CD4-positive, alpha-beta T cell treated with Interleukin-1 beta for 1 hour (primary cell): ENCODE results near the gene LPP.
A peak's percentile ranks its signal among the peaks of the same experiment; 100 is the strongest.

Source experiments
- DNase-seq, 2 donors: peaks; one replicate each; pipeline ENCODE4 v3.0.0-alpha.2; 2020 to 2022

The LPP gene

DNA sequence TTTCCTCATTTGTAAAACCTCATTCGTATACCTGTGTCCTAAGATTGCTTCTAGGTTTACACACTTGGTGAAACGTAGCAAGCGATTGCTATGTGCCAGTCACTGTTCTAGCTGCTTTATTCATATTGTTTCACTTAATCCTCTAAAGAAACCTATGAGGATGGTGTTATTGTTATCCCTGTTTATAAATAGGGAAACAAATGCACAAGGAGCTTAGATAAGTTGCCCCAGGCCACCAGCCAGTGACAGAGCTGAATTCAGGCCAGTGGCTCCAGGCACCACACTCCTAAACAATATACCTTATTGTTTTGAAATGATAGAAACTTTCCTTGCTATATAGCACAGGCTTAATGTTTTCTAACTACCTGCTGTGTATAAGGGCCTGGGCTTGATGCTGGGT, 44.0 kb downstream of the LPP start:
- DNase-seq: no peak

DNA sequence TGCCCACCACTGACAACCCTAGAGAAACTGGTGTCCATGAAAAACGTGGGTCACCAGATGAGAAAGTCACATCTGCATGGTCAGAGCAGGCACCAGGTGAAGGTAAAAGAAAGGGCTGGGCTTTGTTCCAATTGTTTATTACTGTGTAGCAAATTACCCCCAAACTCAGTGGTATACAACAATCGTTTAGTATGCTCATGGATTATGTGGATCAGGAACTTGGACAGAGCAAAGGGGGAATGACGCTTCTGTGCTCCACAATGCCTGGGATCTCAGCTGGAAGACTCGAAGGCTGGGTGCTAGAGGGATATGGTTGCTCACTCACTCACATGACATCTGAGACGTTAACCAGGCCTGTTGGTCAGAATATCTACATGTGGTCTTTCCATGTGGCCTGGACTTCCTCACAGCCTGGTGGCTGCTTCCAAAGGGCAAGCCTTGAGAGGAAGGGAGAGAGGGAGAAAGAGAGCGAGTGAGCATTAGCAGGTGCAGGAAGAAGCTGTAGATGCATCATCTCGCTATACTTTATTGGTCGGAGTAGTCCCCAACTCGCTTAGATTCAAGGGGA, 44.9 kb downstream of the LPP start:
- DNase-seq: no peak

DNA sequence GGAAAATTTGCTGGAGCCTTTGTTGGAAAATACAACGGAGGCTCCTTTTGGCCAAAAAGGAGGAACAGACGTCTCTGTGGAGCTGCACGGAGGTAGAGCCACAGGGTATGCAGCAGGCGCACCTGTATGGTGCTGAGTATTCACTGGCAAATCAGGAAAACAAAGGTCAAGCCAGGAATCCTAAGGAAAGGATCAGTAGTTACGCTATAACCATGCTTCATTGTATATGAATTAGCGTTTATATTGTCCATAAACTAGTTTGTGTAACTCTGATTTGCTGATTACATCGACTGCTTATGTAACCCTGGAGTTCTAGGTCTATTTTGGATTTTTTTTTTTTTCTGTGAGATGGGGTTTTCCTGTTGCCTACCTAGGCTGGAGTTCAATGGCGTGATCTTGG, 45.4 kb downstream of the LPP start:
- DNase-seq: no peak

DNA sequence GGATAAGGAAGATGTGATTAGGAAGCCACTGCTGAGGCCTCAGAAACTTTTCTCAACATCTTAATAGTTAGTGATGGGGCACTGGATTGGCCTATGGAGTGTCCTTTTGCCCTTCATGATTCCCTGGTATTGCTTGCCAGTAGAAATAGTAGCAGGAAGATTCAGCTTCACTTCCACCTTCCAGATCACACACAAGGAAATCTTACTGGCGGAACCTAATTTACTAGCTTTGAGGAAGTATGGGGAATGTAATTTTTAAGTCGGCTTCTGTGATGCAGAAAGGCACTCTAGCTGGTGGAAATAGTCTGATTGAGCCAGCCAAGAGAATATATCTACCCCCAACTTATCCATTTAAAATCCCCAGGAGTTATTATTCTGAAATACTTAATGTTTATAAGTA, 46.5 kb downstream of the LPP start:
- no peak for DNase-seq

DNA sequence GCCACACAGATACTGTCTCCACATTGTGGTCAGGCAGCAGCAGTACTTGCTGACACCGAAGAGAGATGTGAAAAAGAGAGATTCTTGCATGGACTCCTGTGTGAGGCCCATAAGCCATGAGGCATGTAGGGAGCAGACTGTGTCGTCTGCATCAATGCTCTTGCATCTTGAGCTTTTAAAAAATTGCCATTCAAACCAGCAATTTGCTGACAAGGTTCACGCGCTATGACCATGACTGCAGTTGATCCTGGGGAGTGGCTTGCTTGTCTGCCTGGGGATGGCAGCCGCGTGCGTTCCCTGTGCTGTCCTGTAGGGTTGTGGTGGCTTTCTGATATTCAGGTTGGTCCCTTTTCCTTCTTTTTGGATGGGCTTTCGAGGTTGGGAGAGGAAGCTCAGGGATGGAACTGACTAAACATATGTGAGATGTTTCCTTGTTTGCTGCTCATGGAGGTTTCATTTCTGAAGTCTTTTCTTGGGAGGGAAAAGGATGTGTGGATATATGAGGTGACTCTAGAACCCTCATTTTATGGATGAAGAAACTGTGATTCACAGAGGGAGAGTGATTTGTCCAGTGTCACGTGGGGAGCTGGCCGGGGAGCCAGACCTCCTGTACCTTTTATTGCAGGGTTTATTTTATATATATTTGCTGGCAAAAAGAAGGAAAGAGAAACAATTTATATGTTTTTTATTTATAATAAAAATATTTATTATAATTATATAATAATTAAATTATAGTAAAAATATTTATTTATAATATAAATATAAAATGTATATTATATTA, 48.6 kb downstream of the LPP start:
- no peak for DNase-seq

DNA sequence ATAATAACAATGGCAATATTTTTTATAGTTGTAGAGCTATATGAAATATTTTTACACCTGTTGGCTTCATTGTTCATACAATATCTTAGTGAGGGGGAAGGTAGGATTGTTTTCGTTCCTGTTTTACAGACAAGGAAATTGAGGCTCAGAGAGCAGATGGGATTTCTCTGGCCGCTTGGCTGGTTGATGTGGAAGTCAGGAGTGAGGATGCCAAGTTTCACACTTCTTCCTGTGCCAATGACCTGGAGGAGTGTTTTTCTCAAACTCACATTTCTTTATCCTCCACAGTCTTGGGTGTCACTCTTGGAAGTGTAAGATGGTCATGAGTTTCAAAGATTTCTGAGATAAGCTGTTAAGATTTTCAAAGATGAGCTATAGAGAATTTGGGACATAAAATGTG, 50.6 kb downstream of the LPP start:
- DNase-seq: no peak

DNA sequence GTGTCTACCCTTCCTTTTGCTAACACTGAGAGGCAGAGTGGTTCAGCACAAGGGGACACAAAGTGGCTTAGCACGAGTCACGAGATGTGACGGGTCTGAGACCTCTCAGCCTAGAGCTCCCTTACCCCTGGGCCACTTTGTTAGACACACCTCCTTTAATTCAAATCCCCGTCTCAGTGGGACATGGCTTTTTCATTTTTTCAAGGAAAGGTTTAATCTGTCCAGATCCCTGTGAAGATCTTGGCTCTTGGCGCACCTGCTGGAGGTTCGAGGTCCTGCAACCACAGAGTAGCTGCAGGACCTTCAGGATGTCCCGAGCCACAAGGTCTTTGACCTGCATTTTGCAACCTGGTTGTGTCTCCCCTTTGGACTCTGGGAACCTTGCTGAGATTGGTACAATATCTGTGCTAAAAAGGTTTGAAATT, 52.0 kb downstream of the LPP start:
- DNase-seq: no peak

DNA sequence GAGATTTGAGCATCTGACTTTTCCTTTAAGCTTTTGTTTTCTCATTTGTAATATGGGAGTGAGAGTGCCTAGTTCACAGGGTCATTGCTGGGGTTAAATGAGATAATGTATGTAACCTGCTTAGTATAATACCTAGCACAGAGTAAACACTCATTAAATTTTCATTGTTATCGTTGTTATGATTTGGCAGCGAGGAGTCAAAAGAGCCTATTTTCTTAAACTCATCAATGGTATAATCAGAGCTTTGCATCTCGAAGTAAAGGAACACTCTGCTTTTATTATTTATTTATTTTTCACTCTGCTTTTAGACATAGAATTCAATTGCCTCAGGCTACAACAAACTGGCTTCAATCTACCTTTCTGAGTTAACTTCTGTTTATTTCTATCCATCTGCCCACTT, 52.8 kb downstream of the LPP start:
- DNase-seq: no peak

DNA sequence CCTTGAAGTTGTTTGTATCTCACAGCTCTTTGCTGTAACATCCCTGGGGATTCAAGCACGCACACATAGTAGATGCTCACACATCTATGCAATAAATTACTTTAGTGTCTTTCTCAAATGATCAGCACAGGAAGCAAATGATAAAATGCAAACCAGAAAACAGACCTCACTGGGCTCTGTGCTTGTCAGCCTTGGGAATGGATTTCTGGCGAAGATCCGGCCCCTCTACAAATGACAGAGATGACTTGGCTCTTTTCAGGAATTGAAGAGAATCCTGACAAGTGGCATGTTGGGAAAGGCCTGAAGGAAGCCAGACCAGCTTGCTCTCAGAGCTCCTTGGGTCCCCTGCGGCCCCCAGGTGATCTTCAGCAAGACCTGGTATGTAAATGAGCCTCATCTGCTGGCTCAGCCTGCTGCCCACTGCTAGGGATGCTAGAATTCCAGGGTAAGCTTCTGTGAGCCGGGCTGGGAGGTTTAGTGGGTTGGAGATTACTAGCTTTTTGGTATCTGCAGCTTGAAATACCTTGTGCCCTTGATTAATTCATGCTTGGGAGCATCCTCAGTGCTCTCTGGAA, 54.1 kb downstream of the LPP start:
- DNase-seq: no peak

DNA sequence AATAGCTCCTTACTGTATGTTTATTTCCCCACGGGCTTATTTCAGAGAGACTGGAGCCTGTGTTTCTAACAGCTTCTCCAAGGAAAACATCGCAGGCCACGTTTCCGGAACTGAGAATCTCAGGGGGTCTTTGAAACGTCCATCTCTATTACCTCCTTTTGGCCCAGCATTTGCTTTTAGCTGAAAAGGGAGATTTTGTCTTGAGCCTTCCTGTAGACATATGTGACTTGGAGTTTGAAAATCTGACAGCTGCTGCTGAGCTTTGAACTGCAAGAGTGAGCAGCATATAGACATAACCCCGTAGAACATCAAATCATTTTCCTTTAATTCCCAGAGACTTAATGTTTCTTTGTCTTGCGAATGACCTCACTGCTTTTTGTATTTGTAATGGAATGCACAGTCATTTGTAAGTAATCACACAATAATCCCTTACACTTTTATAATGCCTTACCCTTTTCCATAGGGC, 54.6 kb downstream of the LPP start:
- DNase-seq: no peak

DNA sequence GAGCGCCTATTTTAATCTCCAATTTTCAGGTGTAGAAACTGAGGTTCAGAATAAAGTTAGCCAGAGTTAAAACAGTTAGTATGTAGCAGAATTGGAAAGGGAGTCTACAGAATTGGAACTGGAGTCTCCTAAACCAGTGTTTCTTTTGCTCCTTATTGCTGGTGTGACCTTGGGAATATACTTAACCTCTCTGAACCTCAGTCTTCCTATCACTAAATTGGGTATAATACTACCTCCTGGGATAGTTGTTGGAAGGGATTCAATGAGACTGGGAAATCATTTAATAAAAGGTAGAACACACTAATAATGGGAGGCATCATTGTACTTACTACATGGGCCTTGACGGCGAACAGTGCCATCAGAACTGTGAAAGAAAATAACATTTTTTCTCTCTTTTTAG, 55.1 kb downstream of the LPP start:
- DNase-seq: no peak

DNA sequence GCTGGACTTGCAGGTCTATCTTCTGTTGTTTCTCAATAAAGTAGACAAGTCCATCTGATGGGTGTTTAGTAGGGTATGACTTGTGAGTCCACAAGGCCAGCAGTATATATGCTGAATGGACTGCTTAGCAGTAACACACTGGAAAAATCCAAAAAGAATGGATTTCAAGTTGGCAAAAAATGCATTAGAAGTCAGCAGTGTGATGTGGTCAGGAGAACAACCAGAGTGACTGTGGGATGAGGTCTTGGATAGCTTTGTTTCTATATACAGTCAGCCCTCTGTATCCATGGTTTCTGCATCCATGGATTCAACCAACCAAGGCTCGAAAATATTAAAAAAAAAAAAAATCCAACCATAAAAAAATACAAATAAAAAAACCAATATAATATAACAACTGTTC, 55.8 kb downstream of the LPP start:
- no peak for DNase-seq

DNA sequence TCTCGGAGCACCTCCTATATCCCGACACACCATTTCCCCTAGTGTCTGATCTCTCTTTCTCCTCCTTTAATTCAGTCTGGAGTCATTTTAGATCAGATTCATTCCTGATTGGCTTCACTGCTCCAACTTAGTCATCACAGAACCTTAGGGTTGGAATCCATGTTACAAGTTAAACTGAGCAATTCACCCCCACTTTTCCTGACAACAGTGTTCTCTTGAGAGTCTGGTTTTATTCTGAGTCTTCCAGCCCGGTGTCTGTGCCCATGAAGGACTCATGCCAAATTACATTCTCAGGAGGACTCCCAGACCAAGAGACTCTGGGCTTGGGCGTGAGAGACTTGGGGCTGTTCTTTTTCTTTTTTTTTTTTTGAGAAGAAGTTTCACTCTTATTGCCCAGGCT, 57.5 kb downstream of the LPP start:
- no peak for DNase-seq

DNA sequence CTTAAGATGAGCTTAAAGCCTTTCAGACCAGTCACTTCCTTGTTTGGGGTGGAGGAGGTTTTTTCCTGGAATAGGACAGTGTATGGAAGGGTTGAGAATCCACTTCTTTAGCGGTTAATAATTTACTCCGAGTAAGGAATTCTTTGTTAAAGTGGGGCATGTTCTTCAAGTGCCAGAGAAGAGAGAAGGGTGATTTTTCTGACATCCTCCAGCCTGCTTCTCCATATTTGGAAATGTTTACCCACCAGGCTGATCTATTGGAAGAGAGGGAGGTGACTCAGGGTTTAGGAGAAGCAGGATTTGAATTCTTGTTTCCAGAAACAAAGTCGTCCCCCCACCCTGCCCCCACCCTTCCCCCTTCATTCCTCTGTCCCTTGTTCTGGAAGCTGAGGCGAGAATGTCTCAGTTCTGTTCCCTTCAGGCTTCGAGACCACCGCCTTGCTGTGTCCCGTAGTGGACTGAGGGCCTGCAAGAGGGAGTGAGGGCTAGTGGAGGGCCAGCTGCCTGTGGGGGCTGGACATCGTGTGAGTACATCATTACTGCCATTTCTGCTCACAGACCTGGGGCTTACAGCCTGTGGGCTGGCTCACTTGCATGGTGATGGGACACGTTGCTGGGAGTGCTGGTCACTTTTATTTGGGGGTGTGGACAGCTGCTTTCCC, 58.5 kb downstream of the LPP start:
- DNase-seq: no peak

DNA sequence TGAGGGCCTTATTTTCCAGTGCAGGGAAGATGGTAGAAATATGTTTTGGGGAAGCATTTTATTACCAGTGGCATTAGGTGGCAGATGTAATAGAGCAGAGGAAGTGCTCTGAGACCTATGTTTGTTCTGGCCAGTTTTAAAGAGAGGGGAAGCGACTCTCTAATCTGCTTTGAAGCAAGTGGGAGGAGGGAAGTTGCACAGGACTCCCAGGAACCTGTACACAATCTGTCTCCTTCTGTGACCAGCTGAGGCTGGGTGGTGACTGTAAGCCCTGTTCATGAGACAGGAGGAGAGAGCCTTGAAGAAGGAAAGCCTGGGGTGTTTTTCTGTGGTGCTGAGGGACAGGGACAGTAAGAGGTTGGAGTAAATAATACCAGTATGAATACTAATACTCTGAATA, 60.5 kb downstream of the LPP start:
- DNase-seq: peak in 1 of 2 donors; percentile 22

DNA sequence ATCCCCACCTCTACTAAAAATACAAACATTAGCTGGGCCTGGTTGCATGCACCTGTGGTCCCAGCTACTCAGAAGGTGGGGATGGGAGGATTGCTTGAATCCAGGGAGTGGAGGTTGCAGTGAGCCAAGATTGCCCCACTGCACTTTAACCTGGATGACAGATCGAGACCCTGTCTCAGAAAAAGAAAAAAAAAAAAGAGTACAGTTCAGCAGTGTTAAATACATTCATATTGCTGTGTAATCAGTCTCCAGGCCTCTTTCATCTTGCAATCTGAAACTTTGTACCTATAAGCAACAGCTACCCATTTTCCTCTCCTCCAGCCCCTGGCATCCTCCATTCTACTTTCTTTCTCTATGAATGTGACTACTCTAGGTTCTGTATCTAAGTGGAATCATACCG, 61.2 kb downstream of the LPP start:
- DNase-seq: no peak

DNA sequence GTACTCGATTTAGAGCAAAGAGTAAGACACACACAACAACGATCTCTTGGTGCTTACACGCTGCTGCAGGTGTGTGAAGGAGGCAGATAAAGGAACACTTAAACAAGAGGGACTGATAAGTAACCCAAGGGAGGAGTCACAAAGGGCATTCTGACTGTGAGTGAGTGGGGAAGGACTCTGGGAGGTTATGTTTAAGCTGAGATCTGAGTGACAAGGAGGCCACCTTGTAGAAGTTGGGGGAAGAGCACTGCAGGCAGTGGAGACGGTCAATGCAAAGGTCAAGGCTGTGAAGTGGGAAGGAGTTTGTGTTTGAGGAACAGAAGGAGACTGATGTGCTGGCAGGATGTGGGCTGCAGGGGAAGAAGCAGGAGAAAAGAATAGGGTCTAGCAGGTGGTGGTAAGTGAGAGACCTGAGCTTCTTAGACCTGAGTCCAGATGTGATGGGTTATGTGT, 63.1 kb downstream of the LPP start:
- no peak for DNase-seq

DNA sequence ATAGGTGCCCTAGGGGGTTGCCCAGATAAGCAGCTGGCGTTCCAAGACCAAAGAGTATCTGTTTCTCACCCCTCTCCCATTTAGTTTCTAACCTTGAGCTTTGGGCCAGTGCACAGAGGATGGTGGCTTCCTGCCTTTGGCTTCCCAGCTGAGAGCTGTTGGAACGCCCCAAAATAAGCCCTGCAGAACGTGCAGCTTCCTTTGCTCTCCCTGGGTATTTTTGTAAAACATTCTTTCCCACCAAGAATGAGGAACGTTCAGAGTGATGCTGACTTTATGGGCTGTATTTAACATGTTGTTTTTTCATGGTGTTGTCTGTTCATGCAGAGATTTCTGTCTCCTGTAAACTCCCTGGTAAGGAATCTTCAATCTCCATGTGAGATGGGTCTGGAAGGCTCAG, 63.8 kb downstream of the LPP start:
- DNase-seq: no peak

DNA sequence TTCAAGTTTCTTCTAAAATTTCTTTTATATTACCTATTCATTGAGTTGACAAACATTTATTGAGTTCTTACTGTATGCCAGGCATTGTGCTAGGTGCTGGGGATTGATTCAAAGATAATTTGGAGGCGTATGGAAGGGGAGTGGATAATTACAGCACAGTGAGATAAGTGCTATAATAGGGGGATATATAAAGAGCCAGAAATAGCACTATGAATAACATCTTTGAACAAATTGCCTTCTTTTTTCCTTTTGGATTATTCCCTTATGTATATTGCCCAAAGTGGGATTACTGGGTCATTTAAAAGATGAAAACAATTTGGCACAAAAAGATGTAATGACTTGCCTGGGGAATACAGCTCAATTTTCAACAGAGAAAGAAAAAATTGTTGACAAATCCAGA, 64.6 kb downstream of the LPP start:
- no peak for DNase-seq

DNA sequence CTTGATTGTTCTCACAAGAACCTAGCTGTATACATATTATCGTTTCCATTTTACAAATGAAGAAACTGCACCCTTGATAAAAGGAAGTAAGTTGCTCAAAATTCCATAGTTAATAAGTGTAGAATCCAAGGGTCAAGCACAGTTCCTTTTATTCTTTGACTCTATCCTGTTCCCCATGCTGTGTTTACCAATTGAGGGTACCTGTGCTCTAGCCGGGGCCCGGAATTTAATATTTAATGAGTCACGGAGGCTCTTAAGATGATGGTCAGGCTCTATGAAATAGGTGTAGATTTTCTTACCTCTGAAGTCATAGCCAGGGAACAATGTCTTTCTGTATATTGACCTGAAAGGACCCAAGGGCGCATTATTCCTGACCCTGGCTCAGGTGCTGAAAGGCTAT, 65.2 kb downstream of the LPP start:
- no peak for DNase-seq

DNA sequence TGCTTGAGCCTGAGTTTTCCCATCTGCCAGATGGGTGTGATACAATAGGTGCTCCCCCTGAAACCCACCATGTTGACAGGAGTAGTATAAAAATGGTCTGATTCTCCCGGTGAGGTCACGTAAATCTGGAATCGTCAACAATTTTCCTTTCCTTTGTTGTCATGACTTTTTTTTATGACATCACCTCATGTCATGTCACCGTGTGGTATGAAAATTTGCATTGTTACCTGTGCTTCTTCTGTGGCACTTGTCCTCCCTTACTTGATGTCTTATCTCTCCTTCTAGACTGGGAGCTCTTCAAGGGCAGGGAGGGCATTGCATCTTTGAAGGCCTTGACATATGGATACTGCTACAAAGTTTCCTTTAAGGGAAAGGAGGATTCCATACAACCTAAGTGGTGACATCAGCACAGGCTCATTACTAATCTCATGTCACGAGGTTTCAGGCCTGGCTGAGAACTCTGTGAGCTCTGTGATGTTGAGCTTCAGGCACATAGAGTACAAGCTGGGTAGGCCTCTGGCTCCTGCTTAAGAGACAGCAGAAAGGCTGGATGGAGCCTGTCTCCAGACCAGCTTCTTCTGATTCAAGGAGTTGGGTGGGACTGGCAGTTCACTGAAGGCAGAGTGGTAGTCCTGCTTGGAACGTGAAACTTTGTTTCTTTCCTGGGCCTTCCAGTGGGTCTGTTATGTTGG, 66.3 kb downstream of the LPP start:
- no peak for DNase-seq

DNA sequence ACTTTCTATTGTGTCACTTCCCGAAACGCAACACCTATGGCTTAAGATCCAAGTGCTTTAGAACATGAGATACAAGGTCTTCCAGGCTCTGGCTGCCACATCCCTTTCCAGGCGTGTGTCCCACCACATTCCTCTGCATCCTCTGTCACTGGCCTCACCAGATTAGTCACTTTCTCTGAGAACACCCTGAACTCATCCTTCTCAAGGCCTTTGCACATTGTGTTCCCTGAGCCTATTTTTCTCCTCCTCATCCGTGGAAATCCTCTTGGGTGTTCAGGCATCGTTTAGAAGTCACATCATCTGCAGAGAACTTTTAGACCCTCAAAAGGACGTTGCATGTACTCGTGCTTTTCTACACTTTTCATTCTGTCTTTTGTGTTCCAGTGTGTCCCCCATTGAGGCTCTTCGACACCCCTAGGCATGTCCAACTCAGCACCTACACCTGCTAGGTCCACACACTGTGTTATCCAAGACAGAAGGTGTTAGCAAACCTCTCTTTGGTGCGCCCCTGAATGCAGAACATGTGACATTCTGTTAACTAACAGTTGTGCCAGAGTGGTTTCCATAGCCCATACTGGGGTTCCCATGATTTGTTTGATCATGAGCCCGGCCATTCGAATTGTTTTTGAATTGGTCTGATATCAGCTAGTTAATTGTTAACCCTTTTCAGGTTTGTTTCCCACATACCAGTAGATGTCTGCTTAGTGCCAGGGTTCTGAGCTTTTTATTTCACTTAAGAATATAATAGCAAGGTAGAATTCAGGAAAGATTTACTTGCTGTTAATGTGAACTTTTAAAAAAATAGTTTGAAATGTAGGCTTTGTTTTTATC, 67.2 kb downstream of the LPP start:
- DNase-seq: no peak
